ENCODE measurements around the gene USP47.
A peak's percentile ranks its signal among the peaks of the same experiment; 100 is the strongest.

The USP47 gene

DNA sequence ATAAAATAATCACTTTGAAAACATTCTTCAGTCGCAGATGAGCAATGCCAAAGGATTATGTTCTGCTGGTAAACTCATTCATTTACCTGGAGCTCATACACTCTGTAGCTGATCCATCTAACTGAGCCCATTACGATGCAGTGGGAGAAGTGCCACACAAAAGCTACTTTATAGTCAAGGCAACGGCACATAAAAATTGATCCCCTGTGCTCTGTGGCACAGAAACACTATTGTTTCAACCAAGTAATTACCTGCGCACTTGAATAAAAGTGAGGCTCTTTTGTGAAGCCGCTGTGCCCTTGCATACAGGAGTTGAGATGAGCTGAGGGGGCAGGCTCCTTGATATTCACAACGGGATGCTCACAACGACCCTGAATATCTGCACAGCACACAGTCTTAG lies 159.4 kb downstream of the USP47 start:
- H3K14ac ChIP-seq (ENCODE audit: low read length): no peak overlapping the region
- H4K91ac ChIP-seq (ENCODE audit: low read depth, low read length, poor library complexity): no peak overlapping the region
- H3K27ac ChIP-seq (replicated peaks; ENCODE audit: low read length): no peak overlapping the region
- DNase-seq (ENCODE audit: low spot score): no peak
- H2BK120ac ChIP-seq (ENCODE audit: low read depth, low read length): no peak overlapping the region
- H3K18ac ChIP-seq (ENCODE audit: low read length): peak overlapping the region; percentile 29
- H3K36me3 ChIP-seq (replicated peaks in 1 of 2; ENCODE audit: control insufficient read depth in 2 of 2, insufficient read depth in 2 of 2, low read length in 2 of 2): peaks cover 13 to 16% of the 10 kb centered on the region in 2 donors
- WGBS, 2 donors (ENCODE audit: extremely low coverage in 2 of 2, insufficient read length in 2 of 2, insufficient replicate concordance in 1 of 2): no CpG with 5 or more reads among the region's 7 CpGs
- no peak overlapping the region for H3K4me3 ChIP-seq (ENCODE audit: low read length in 2 of 2)
- no peak overlapping the region for H3K9ac ChIP-seq (ENCODE audit: low read depth, low read length, poor library complexity)
- no peak overlapping the region for H2AK5ac ChIP-seq (ENCODE audit: low read depth, low read length)
- H4K8ac ChIP-seq (ENCODE audit: low read depth, low read length): no peak overlapping the region
- H3K9me3 ChIP-seq (replicated peaks in 1 of 2; ENCODE audit: control insufficient read depth in 2 of 2, insufficient read depth in 1 of 2, low read depth in 1 of 2, low read length in 2 of 2): no peaks in the 10 kb centered on the region
- no peak overlapping the region for H3K4ac ChIP-seq (ENCODE audit: low read length)
- no peak overlapping the region for H2BK12ac ChIP-seq (ENCODE audit: low read length)
- H2BK5ac ChIP-seq (ENCODE audit: low read length): no peak overlapping the region
- no peaks in the 10 kb centered on the region for H3K27me3 ChIP-seq (ENCODE audit: control insufficient read depth in 3 of 3, insufficient read depth in 3 of 3, low read depth in 1 of 3, low read length in 3 of 3)
- H3K4me1 ChIP-seq (ENCODE audit: control insufficient read depth in 2 of 2, insufficient read depth in 1 of 2, low read depth in 1 of 2, low read length in 2 of 2): peaks cover 0 to 1% of the 10 kb centered on the region in 2 donors
- H2AFZ ChIP-seq (ENCODE audit: low read length): no peak overlapping the region
- no peaks in the 10 kb centered on the region for H3K79me1 ChIP-seq (ENCODE audit: low read depth, low read length)
- H3K4me2 ChIP-seq (ENCODE audit: insufficient read depth, low read length, poor library complexity, severe bottlenecking): no peak overlapping the region
- H3K23ac ChIP-seq (ENCODE audit: low read depth, low read length, poor library complexity): no peak overlapping the region
- no peak overlapping the region for H2BK15ac ChIP-seq (ENCODE audit: low read length)

GRCh38 chr11:12003336-12003735 lies 161.6 kb downstream of the USP47 start:
- Histone ChIP-seq H2AFZ (ENCODE audit: low read length) (no peak overlapping the region), H3K27ac (replicated peaks; ENCODE audit: low read length) (no peak overlapping the region), H3K27me3 (ENCODE audit: control insufficient read depth in 3 of 3, insufficient read depth in 3 of 3, low read depth in 1 of 3, low read length in 3 of 3) (peaks cover 0 to 11% (median 5%) of the 10 kb centered on the region in 3 experiments), H3K18ac (ENCODE audit: low read length) (no peak overlapping the region), H2AK5ac (ENCODE audit: low read depth, low read length) (no peak overlapping the region), H3K14ac (ENCODE audit: low read length) (no peak overlapping the region), H3K36me3 (replicated peaks in 1 of 2; ENCODE audit: control insufficient read depth in 2 of 2, insufficient read depth in 2 of 2, low read length in 2 of 2) (peaks cover 9 to 13% of the 10 kb centered on the region in 2 donors), H2BK5ac (ENCODE audit: low read length) (no peak overlapping the region), H2BK12ac (ENCODE audit: low read length) (no peak overlapping the region), H3K23ac (ENCODE audit: low read depth, low read length, poor library complexity) (no peak overlapping the region), H4K8ac (ENCODE audit: low read depth, low read length) (no peak overlapping the region), H3K9ac (ENCODE audit: low read depth, low read length, poor library complexity) (no peak overlapping the region), H3K4me1 (ENCODE audit: control insufficient read depth in 2 of 2, insufficient read depth in 1 of 2, low read depth in 1 of 2, low read length in 2 of 2) (peaks cover 0 to 8% of the 10 kb centered on the region in 2 donors), H3K4me2 (ENCODE audit: insufficient read depth, low read length, poor library complexity, severe bottlenecking) (no peak overlapping the region), H3K4me3 (ENCODE audit: low read length in 2 of 2) (no peak overlapping the region), H3K79me1 (ENCODE audit: low read depth, low read length) (no peaks in the 10 kb centered on the region), H3K9me3 (replicated peaks in 1 of 2; ENCODE audit: control insufficient read depth in 2 of 2, insufficient read depth in 1 of 2, low read depth in 1 of 2, low read length in 2 of 2) (no peaks in the 10 kb centered on the region), H3K4ac (ENCODE audit: low read length) (no peak overlapping the region), H2BK120ac (ENCODE audit: low read depth, low read length) (no peak overlapping the region), H2BK15ac (ENCODE audit: low read length) (no peak overlapping the region), H4K91ac (ENCODE audit: low read depth, low read length, poor library complexity) (no peak overlapping the region)
- DNase-seq (ENCODE audit: low spot score): no peak
- WGBS, 2 donors (ENCODE audit: extremely low coverage in 2 of 2, insufficient read length in 2 of 2, insufficient replicate concordance in 1 of 2): no CpG with 5 or more reads among the region's 2 CpGs

- Histone ChIP-seq H4K8ac (ENCODE audit: low read depth, low read length) (no peak overlapping the region), H2BK120ac (ENCODE audit: low read depth, low read length) (no peak overlapping the region), H3K18ac (ENCODE audit: low read length) (no peak overlapping the region), H3K23ac (ENCODE audit: low read depth, low read length, poor library complexity) (no peak overlapping the region), H2AFZ (ENCODE audit: low read length) (no peak overlapping the region), H2BK12ac (ENCODE audit: low read length) (no peak overlapping the region), H2BK15ac (ENCODE audit: low read length) (no peak overlapping the region), H4K91ac (ENCODE audit: low read depth, low read length, poor library complexity) (no peak overlapping the region), H2AK5ac (ENCODE audit: low read depth, low read length) (no peak overlapping the region), H3K4me2 (ENCODE audit: insufficient read depth, low read length, poor library complexity, severe bottlenecking) (no peak overlapping the region), H3K4me1 (ENCODE audit: control insufficient read depth in 2 of 2, insufficient read depth in 1 of 2, low read depth in 1 of 2, low read length in 2 of 2) (peaks cover 2 to 8% of the 10 kb centered on the region in 2 donors), H3K9me3 (replicated peaks in 1 of 2; ENCODE audit: control insufficient read depth in 2 of 2, insufficient read depth in 1 of 2, low read depth in 1 of 2, low read length in 2 of 2) (no peaks in the 10 kb centered on the region), H3K9ac (ENCODE audit: low read depth, low read length, poor library complexity) (no peak overlapping the region), H3K27me3 (ENCODE audit: control insufficient read depth in 3 of 3, insufficient read depth in 3 of 3, low read depth in 1 of 3, low read length in 3 of 3) (peaks cover 0 to 11% (median 5%) of the 10 kb centered on the region in 3 experiments), H3K79me1 (ENCODE audit: low read depth, low read length) (no peaks in the 10 kb centered on the region), H2BK5ac (ENCODE audit: low read length) (no peak overlapping the region), H3K27ac (replicated peaks; ENCODE audit: low read length) (no peak overlapping the region), H3K14ac (ENCODE audit: low read length) (no peak overlapping the region), H3K4me3 (ENCODE audit: low read length in 2 of 2) (no peak overlapping the region), H3K36me3 (replicated peaks in 1 of 2; ENCODE audit: control insufficient read depth in 2 of 2, insufficient read depth in 2 of 2, low read length in 2 of 2) (peaks cover 7 to 13% of the 10 kb centered on the region in 2 donors), H3K4ac (ENCODE audit: low read length) (no peak overlapping the region)
- DNase-seq (ENCODE audit: low spot score): no peak
- WGBS, 2 donors (ENCODE audit: extremely low coverage in 2 of 2, insufficient read length in 2 of 2, insufficient replicate concordance in 1 of 2): no CpG with 5 or more reads among the region's 4 CpGs
Measured at GRCh38 chr11:12003815-12004214, 162.0 kb downstream of the USP47 start.

- Histone ChIP-seq H3K4me3 (ENCODE audit: low read length in 2 of 2) (no peak overlapping the region), H3K9me3 (replicated peaks in 1 of 2; ENCODE audit: control insufficient read depth in 2 of 2, insufficient read depth in 1 of 2, low read depth in 1 of 2, low read length in 2 of 2) (no peaks in the 10 kb centered on the region), H3K23ac (ENCODE audit: low read depth, low read length, poor library complexity) (no peak overlapping the region), H2BK120ac (ENCODE audit: low read depth, low read length) (no peak overlapping the region), H2BK12ac (ENCODE audit: low read length) (no peak overlapping the region), H4K91ac (ENCODE audit: low read depth, low read length, poor library complexity) (no peak overlapping the region), H4K8ac (ENCODE audit: low read depth, low read length) (no peak overlapping the region), H3K9ac (ENCODE audit: low read depth, low read length, poor library complexity) (no peak overlapping the region), H3K4me2 (ENCODE audit: insufficient read depth, low read length, poor library complexity, severe bottlenecking) (no peak overlapping the region), H2AFZ (ENCODE audit: low read length) (no peak overlapping the region), H3K4me1 (ENCODE audit: control insufficient read depth in 2 of 2, insufficient read depth in 1 of 2, low read depth in 1 of 2, low read length in 2 of 2) (peaks cover 2 to 14% of the 10 kb centered on the region in 2 donors), H2BK5ac (ENCODE audit: low read length) (no peak overlapping the region), H3K79me1 (ENCODE audit: low read depth, low read length) (no peaks in the 10 kb centered on the region), H2BK15ac (ENCODE audit: low read length) (no peak overlapping the region), H3K18ac (ENCODE audit: low read length) (no peak overlapping the region), H2AK5ac (ENCODE audit: low read depth, low read length) (no peak overlapping the region), H3K36me3 (replicated peaks in 1 of 2; ENCODE audit: control insufficient read depth in 2 of 2, insufficient read depth in 2 of 2, low read length in 2 of 2) (peaks cover 7 to 13% of the 10 kb centered on the region in 2 donors), H3K27me3 (ENCODE audit: control insufficient read depth in 3 of 3, insufficient read depth in 3 of 3, low read depth in 1 of 3, low read length in 3 of 3) (peaks cover 0 to 11% (median 9%) of the 10 kb centered on the region in 3 experiments), H3K4ac (ENCODE audit: low read length) (no peak overlapping the region), H3K27ac (replicated peaks; ENCODE audit: low read length) (no peak overlapping the region), H3K14ac (ENCODE audit: low read length) (no peak overlapping the region)
- DNase-seq (ENCODE audit: low spot score): no peak
- no CpG with 5 or more reads among the region's 4 CpGs for WGBS, 2 donors (ENCODE audit: extremely low coverage in 2 of 2, insufficient read length in 2 of 2, insufficient replicate concordance in 1 of 2)
Measured at GRCh38 chr11:12005061-12005460, 163.3 kb downstream of the USP47 start.

Measured in neuronal stem cell (in vitro differentiated cells).